Measurements from ENCODE around the gene PDE8A.

The PDE8A gene

GRCh38 chr15:84981711-84982300, at the start of gene PDE8A:
Gene PDE8A, plus strand, starts transcription at chr15:84981856. Its CDS starts 307 bp downstream, at chr15:84982163.
- no peak for DNase-seq (ENCODE audit: low read depth in 3 of 3, low spot score in 1 of 3)

- DNase-seq (ENCODE audit: low read depth in 3 of 3, low spot score in 1 of 3), result no peak
Measured at GRCh38 chr15:84934942-84935729, 46.5 kb upstream of the PDE8A start.

GRCh38 chr15:84937144-84937543, 44.5 kb upstream of the PDE8A start:
- DNase-seq (ENCODE audit: low read depth in 3 of 3, low spot score in 1 of 3), result no peak

- no peak for DNase-seq (ENCODE audit: low read depth in 3 of 3, low spot score in 1 of 3)
Measured at GRCh38 chr15:84938726-84939125, 42.9 kb upstream of the PDE8A start.

- no peak for DNase-seq (ENCODE audit: low read depth in 3 of 3, low spot score in 1 of 3)
Measured at GRCh38 chr15:84940399-84940798, 41.3 kb upstream of the PDE8A start.

GRCh38 chr15:84942456-84942855, 39.2 kb upstream of the PDE8A start:
- no peak for DNase-seq (ENCODE audit: low read depth in 3 of 3, low spot score in 1 of 3)

- no peak for DNase-seq (ENCODE audit: low read depth in 3 of 3, low spot score in 1 of 3)
Measured at GRCh38 chr15:84944311-84944710, 37.3 kb upstream of the PDE8A start.

GRCh38 chr15:84944861-84945260, 36.8 kb upstream of the PDE8A start:
- no peak for DNase-seq (ENCODE audit: low read depth in 3 of 3, low spot score in 1 of 3)

- DNase-seq (ENCODE audit: low read depth in 3 of 3, low spot score in 1 of 3), result no peak
Measured at GRCh38 chr15:84946772-84947489, 34.7 kb upstream of the PDE8A start.

GRCh38 chr15:84947947-84948830, 33.5 kb upstream of the PDE8A start:
- DNase-seq (ENCODE audit: low read depth in 3 of 3, low spot score in 1 of 3), result no peak

GRCh38 chr15:84949043-84949442, 32.6 kb upstream of the PDE8A start:
- DNase-seq (ENCODE audit: low read depth in 3 of 3, low spot score in 1 of 3), result no peak

- DNase-seq (ENCODE audit: low read depth in 3 of 3, low spot score in 1 of 3), result no peak
Measured at GRCh38 chr15:84949845-84950569, 31.6 kb upstream of the PDE8A start.

- DNase-seq (ENCODE audit: low read depth in 3 of 3, low spot score in 1 of 3), result no peak
Measured at GRCh38 chr15:84950570-84951111, 31.0 kb upstream of the PDE8A start.

GRCh38 chr15:84951736-84952135, 29.9 kb upstream of the PDE8A start:
- DNase-seq (ENCODE audit: low read depth in 3 of 3, low spot score in 1 of 3), result no peak

- DNase-seq (ENCODE audit: low read depth in 3 of 3, low spot score in 1 of 3), result no peak
Measured at GRCh38 chr15:84953136-84953535, 28.5 kb upstream of the PDE8A start.

- DNase-seq (ENCODE audit: low read depth in 3 of 3, low spot score in 1 of 3), result no peak
Measured at GRCh38 chr15:84953726-84954125, 27.9 kb upstream of the PDE8A start.

GRCh38 chr15:84955089-84955848, 26.4 kb upstream of the PDE8A start:
- peak in 2 of 3 donors; percentile 11 for DNase-seq (ENCODE audit: low read depth in 3 of 3, low spot score in 1 of 3)

- DNase-seq (ENCODE audit: low read depth in 3 of 3, low spot score in 1 of 3), result no peak
Measured at GRCh38 chr15:84956199-84956598, 25.5 kb upstream of the PDE8A start.

GRCh38 chr15:84960391-84961113, 21.1 kb upstream of the PDE8A start:
- DNase-seq (ENCODE audit: low read depth in 3 of 3, low spot score in 1 of 3), result no peak

Data from stimulated activated CD4-positive, alpha-beta T cell treated with anti-CD3 and anti-CD28 coated beads, TNF-alpha, amount 100 ng/mL, for 1 hour (primary cell).